Measurements from ENCODE around the gene EXOC6B. TPM values are rescaled to one million over a fixed set of nuclear protein-coding genes. Genes with fewer than 3 reads are reported as not detected.
"Not testable (repeated sequence)": the region's sequence is repeated elsewhere in the genome, so short reads cannot be mapped to it uniquely, and the experiment has no call there.

EXOC6B gene
- total and polyA plus RNA-seq, 2 of the 8 experiments (the other 6 are each of a cell fraction or from before 2014, with no cell fraction given), result 13.5 to 33.0 TPM

DNA sequence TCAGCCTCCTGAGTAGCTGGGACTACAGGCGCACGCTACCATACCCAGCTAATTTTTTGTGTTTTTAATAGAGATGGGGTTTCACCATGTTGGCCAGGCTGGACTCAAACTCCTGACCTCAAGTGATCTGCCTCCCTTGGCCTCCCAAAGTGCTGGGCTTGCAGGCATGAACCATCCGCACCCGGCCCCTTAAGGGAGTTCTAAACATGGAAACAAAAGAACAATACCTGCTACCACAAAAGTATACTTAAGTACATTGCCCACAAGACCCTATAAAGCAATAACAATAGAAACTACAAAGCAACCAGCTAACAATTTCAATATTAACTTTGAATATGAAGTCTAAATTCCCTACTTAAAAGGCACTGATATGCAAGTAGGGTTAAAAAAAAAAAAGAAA lies 242.0 kb downstream of the EXOC6B start:
- H3K14ac ChIP-seq (ENCODE audit: insufficient read length); H4K20me1 ChIP-seq (replicated peaks in 1 of 2; ENCODE audit: control insufficient read depth in 1 of 2, insufficient read depth in 2 of 2, low read length in 2 of 2); H4K91ac ChIP-seq (replicated peaks; ENCODE audit: insufficient read length, low read length); FAIRE-seq; H3K23me2 ChIP-seq (ENCODE audit: low read depth, low read length); H2AFZ ChIP-seq (ENCODE audit: low read length); H3K79me1 ChIP-seq (ENCODE audit: low read depth, low read length); H4K8ac ChIP-seq (ENCODE audit: extremely low read depth, insufficient read depth, low read length); POLR2A ChIA-PET (ENCODE audit: partially characterized antibody); H3K23ac ChIP-seq (ENCODE audit: insufficient read length); H4K5ac ChIP-seq (ENCODE audit: insufficient read length, low read depth, low read length); H2BK5ac ChIP-seq (ENCODE audit: low read depth, low read length); H3K9ac ChIP-seq (replicated peaks in 1 of 4; ENCODE audit: extremely low read depth in 1 of 4, low read depth in 3 of 4, low read length in 3 of 4); CTCF ChIA-PET (ENCODE audit: partially characterized antibody); H3K79me2 ChIP-seq (ENCODE audit: control insufficient read depth in 1 of 2, insufficient read depth in 2 of 2, low read length in 2 of 2); H2BK15ac ChIP-seq (ENCODE audit: low read length); H3K9me3 ChIP-seq (ENCODE audit: insufficient read depth in 2 of 2, low read depth in 1 of 2, low read length in 1 of 2); H3K4ac ChIP-seq (replicated peaks; ENCODE audit: insufficient read length, low read depth, low read length); H3K36me3 ChIP-seq (ENCODE audit: control insufficient read depth in 2 of 4, insufficient read depth in 4 of 4, low read length in 3 of 4); H3K4me3 ChIP-seq (ENCODE audit: extremely low read depth in 1 of 4, insufficient read depth in 2 of 4, low read depth in 3 of 4, low read length in 4 of 4); DNase-seq (ENCODE audit: low read depth in 1 of 2, low spot score in 2 of 2); H3K4me1 ChIP-seq (replicated peaks in 1 of 4; ENCODE audit: control insufficient read depth in 3 of 4, insufficient read depth in 4 of 4, low read length in 3 of 4); H3K4me2 ChIP-seq (ENCODE audit: insufficient read depth in 1 of 2, low read depth in 2 of 2, low read length in 2 of 2); H2BK12ac ChIP-seq (ENCODE audit: low read depth, low read length); H3K56ac ChIP-seq (replicated peaks; ENCODE audit: insufficient read length, low read depth, low read length); H2BK20ac ChIP-seq (ENCODE audit: low read length); H3K27ac ChIP-seq (ENCODE audit: low read depth, low read length); H3K18ac ChIP-seq (ENCODE audit: extremely low read depth, low read length); H3K27me3 ChIP-seq (replicated peaks in 1 of 4; ENCODE audit: control insufficient read depth in 3 of 4, extremely low read depth in 1 of 4, insufficient read depth in 3 of 4, low read length in 3 of 4); H2AK5ac ChIP-seq (ENCODE audit: low read depth, low read length); H2BK120ac ChIP-seq (replicated peaks; ENCODE audit: low read depth, low read length): not testable (repeated sequence)
- WGBS, 2 experiments (ENCODE audit: extremely low coverage in 1 of 2, insufficient coverage in 1 of 2, insufficient read length in 1 of 2, insufficient replicate concordance in 2 of 2, low coverage in 1 of 2, low lambda C conversion rate in 2 of 2, missing lambda C conversion rate in 1 of 2), result 76% methylated on average over 4 of the region's 4 CpGs; no CpG with 5 or more reads in 1 of the 2 experiments
